Astrocyte of the hippocampus (primary cell): ENCODE results near the gene MYO6.
A peak's percentile ranks its signal among the peaks of the same experiment; 100 is the strongest.

Experiments
- DNase-seq: peaks from one replicate; pipeline ENCODE4 v3.0.0; 2011; ENCODE audit warnings: low read depth, low spot score

MYO6 gene

GRCh38 chr6:75827163-75827562 is 78.1 kb downstream of the MYO6 start:
- no peak for DNase-seq

DNA sequence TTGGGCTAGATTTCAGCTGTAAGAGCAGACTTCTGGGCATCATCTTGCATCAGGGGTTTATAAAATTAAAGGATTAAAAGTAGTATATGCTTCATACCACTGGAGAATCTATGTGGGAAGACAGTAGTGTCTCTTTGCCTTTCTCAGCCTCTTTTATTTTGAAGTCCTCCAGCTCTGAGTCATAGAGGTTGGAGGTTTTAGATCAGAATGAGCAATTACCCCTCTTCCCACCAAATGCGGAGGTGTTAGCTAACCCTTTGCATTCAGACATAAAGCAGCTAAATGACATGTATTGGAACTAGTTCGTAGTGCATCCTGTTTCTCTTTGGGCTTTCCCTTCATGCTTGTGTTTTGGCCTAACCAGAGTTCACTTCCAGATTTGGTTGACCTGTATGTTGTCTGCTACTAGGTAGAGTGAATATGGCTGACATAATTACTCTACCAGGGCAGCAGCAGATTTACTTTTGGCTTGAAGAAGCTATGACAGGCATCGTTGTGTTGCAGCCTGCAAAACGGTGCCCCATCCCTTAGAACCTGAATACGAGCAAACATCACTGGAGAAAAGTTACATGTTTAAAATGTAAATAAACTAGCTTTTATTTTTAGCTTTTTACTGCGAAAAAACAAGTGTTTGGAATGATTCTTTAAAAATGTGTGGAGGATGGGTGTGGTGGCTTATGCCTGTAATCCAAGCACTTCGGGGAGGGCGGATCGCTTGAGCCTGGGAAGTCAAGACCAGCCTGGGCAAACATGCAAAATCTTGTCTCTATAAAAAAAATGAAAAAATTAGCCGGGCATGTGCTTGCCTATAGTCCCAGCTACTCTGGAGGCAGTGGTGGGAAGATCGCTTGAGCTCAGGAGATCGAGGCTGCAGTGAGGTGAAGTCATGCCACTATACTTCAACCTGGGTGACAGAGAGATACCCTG is 82.2 kb downstream of the MYO6 start:
- DNase-seq: peak; percentile 33

GRCh38 chr6:75834447-75834846 is 85.4 kb downstream of the MYO6 start:
- no peak for DNase-seq

GRCh38 chr6:75842191-75842590 is 93.2 kb downstream of the MYO6 start:
- peak; percentile 50 for DNase-seq

DNA sequence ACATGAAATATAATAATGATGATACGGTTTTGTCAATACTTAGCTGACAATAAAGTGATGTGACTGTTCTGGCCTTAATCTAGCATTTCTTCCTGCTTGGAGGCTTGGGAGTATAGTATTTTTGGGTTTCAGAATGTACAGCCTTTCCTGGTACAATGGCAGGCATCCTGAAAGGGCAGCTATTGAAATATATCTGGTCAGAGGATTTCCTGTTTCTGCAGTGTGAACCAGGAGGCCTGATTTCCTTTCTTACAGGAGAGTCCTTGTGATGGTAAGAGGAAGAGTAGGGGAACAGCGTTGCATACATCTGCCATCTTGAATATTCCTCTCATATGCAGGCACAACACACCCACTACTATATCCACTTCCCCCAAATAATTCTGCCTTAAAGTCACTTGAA is 93.7 kb downstream of the MYO6 start:
- no peak for DNase-seq

DNA sequence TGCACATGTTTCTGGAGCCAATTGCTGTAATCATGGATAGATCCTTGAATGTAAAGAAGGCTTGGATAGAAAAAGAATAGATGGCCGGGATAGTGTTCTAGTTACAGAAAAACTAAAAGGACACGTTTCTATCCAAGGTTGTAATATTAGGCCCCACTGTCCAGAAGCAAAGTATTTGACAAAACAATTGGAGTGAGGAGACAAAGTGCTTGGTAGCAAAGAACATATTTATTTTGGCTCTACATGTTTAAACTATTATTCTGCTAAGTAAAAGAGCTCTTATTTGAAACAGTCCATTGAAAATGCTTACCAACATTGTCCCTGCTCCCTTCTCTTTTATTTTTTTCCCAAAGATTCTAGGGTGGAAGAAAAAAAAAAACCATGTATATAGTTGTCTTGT is 94.4 kb downstream of the MYO6 start:
- DNase-seq: no peak

- DNase-seq: no peak
These were observed 99.2 kb downstream of the MYO6 start for GRCh38 chr6:75848274-75848673.

GRCh38 chr6:75849329-75850025 is 100.4 kb downstream of the MYO6 start:
- no peak for DNase-seq

- DNase-seq: no peak
These were observed 101.2 kb downstream of the MYO6 start for GRCh38 chr6:75850026-75850833.

DNA sequence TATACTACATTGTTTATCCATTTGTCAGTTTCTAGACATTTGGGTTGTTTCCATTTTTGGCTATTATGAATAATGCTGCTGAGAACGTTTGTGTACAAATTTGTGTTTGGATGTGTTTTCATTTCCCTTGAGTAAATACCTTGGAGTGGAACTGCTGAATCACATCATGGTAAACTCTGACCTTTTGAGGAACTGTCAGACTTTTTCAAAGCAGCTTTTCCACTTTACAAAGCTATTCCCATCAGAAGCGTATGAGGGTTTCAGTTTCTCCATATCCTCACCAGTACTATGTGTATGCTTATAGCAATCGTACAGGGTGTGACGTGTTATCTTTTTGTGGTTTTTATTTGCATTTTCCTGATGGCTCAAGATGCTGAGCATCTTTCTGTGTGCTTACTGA is 103.7 kb downstream of the MYO6 start:
- DNase-seq: no peak

GRCh38 chr6:75853806-75854205 is 104.8 kb downstream of the MYO6 start:
- DNase-seq: no peak

DNA sequence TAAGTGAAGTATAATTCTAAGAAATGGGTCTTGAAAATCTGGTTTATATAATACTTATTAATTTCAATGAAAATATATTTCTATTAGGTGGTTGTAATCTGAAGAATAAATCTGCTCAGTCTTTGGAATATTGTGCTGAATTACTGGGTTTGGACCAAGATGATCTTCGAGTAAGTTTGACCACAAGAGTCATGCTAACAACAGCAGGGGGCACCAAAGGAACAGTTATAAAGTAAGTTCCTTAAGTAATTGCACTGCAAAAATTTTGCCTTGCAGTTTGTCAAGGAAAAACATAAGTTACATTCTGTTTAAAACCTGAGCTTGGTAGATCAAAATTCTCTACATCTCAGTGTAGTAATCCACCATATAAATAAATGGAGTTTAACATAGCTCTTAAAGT is 106.0 kb downstream of the MYO6 start:
- peak; percentile 62 for DNase-seq

- DNase-seq: no peak
These were observed 107.9 kb downstream of the MYO6 start for GRCh38 chr6:75856902-75857301.

DNA sequence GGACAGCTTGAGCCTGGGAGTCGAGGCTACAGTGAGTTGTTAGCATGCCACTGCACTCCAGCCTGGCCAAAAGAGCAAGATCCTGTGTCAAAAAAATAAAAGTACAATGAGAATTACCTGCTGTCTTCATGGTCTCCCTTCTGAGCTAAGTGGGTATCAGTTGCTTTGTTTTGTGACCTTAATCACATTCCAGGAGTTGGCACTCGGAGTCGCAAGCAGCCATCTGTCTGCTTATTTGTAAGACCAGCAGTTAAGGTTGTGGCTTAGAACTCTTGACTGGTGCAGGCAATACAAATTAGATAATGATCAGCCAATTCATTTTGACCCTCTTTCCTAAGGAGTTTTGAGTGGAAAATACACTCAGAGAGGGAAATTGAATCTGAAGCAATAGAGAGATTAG is 114.0 kb downstream of the MYO6 start:
- no peak for DNase-seq

- no peak for DNase-seq
These were observed 114.7 kb downstream of the MYO6 start for GRCh38 chr6:75863784-75864183.

GRCh38 chr6:75864446-75864845 is 115.4 kb downstream of the MYO6 start:
- no peak for DNase-seq

GRCh38 chr6:75870389-75870788 is 121.3 kb downstream of the MYO6 start:
- no peak for DNase-seq

- no peak for DNase-seq
These were observed 125.2 kb downstream of the MYO6 start for GRCh38 chr6:75874224-75874623.

DNA sequence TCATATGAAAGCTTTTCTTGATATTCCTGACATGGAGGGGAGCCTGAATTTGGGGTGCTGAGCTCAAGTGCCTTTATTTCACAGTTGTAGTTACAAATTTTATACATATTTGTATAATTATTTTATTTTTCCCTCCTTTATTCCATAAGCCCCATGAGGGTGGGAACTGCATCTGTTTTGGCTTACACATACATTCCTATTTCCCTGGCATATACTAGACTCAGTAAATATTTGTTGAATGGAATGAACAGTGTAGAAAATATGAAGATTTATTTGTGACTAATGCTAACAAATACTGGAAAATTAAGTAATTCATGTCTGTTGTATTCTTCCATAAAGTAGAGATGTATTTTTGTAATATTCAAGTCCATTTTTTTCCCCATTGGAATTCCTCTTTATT is 127.1 kb downstream of the MYO6 start:
- no peak for DNase-seq

DNA sequence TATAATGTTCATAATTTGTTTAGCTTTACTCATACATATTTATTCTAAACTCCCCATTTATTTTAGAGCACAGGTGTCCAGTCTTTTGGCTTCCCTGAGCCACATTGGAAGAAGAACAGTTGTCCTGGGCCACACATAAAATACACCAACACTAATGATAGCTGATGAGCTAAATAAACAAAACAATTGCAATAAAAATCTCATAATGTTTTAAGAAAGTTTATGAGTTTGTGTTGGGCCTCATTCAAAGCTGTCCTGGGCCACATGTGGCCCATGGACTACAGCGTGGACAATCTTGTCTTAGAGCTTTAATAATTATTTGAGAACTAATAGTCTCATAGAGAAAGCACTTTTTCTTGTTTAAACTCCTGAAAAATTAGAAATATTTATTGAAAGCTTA is 131.3 kb downstream of the MYO6 start:
- DNase-seq: no peak

- peak; percentile 37 for DNase-seq
These were observed 133.7 kb downstream of the MYO6 start for GRCh38 chr6:75882734-75883133.

DNA sequence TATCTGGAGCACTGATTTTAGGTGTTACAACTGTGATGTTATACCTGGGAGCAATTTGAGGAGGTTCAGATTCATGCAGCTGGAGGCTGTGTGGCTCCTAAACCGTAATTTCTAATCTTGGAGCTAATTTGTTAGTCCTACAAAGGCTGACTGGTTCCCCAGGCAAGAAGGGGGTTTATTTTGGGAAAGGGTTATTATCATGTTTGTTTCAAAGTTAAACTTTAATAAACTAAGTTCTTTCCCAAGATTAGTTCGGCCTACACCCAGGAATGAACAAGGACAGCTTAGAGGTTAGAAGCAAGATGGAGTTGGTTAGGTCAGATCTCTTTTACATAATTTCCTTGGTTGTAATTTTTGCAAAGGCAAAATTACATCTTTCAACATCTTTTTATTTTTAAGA is 135.8 kb downstream of the MYO6 start:
- DNase-seq: no peak
